Hepatocyte (in vitro differentiated cells): Measurements from ENCODE around the gene NDFIP2. TPM values are rescaled to one million over a fixed set of nuclear protein-coding genes. Genes with fewer than 3 reads are reported as not detected.

Experiments
- DNase-seq: peaks from one replicate; pipeline ENCODE4 v3.0.0-alpha.2; 2016; ENCODE audit warnings: low spot score
- H2AFZ ChIP-seq: fragments of 200-600 bp; sonication (generic); 2 replicates; pipeline ENCODE4 v1.6.0; 2016; ENCODE audit warnings: antibody characterized with exemption, mild to moderate bottlenecking
- H3K27ac ChIP-seq: fragments of 200-600 bp; sonication (generic); 2 replicates; pipeline ENCODE4 v1.5.1; 2016; ENCODE audit warnings: mild to moderate bottlenecking
- H3K27me3 ChIP-seq: fragments of 200-600 bp; sonication (generic); 2 replicates; pipeline ENCODE4 v1.6.1; 2016
- H3K36me3 ChIP-seq: fragments of 200-600 bp; sonication (generic); replicated peaks from 2 replicates; pipeline ENCODE4 v1.5.1; 2016; ENCODE audit warnings: low read depth; ENCODE audit not compliant: insufficient read depth
- H3K4me1 ChIP-seq: fragments of 200-600 bp; sonication (generic); 2 replicates; pipeline ENCODE4 v1.5.1; 2016; ENCODE audit warnings: mild to moderate bottlenecking, moderate library complexity; ENCODE audit not compliant: insufficient read depth
- H3K4me2 ChIP-seq: fragments of 200-600 bp; sonication (generic); 2 replicates; pipeline ENCODE4 v1.6.0; 2016
- H3K4me3 ChIP-seq: fragments of 200-600 bp; sonication (generic); 2 replicates; pipeline ENCODE4 v1.5.1; 2016; ENCODE audit warnings: mild to moderate bottlenecking
- H3K79me2 ChIP-seq: fragments of 200-600 bp; sonication (generic); 2 replicates; pipeline ENCODE4 v1.6.0; 2017; ENCODE audit warnings: mild to moderate bottlenecking
- H3K9me2 ChIP-seq: fragments of 200-600 bp; sonication (generic); replicated peaks from 2 replicates; pipeline ENCODE4 v1.6.0; 2017; ENCODE audit warnings: mild to moderate bottlenecking; ENCODE audit not compliant: insufficient read depth
- H3K9me3 ChIP-seq: fragments of 200-600 bp; sonication (generic); 2 replicates; pipeline ENCODE4 v1.5.1; 2016; ENCODE audit warnings: low read depth, mild to moderate bottlenecking
- H4K20me1 ChIP-seq: fragments of 200-600 bp; sonication (generic); 2 replicates; pipeline ENCODE4 v1.6.0; 2016; ENCODE audit warnings: mild to moderate bottlenecking; ENCODE audit not compliant: insufficient read depth, poor library complexity, severe bottlenecking
- EZH2 ChIP-seq: fragments of 200-600 bp; sonication (generic); IDR thresholded peaks from 2 replicates; pipeline ENCODE4 v1.6.1; 2016; ENCODE audit warnings: antibody characterized with exemption, mild to moderate bottlenecking, borderline replicate concordance
- EZH2phosphoT487 ChIP-seq: fragments of 200-600 bp; sonication (generic); IDR thresholded peaks from one replicate; pipeline ENCODE4 v1.6.1; 2018; ENCODE audit warnings: antibody characterized with exemption, mild to moderate bottlenecking, low read depth, moderate library complexity; ENCODE audit not compliant: unreplicated experiment, severe bottlenecking
- WGBS: methylation state at CpG from one replicate; pipeline ENCODE4 v1.1.6; 2016; ENCODE audit warnings: low lambda C conversion rate; ENCODE audit errors: missing lambda C conversion rate; 5-methylcytosine and 5-hydroxymethylcytosine counted together
- polyA plus RNA-seq: library from polyadenylated mRNA; unstranded; fragments of >200 nt; fragmentation: Nextera tagmentation; extraction: Ambion mirVana; gene quantifications from 2 replicates; pipeline ENCODE4 v1.2.1, GENCODE V29; 2016
- total RNA-seq: library from RNA; depleted of rRNA; stranded (reverse); fragments of >200 nt; gene quantifications from 2 replicates; pipeline ENCODE4 v1.2.3, GENCODE V29; 2014
- TF ChIP-seq, protein P1 (sequence below): fragments of 200-600 bp; sonication (generic); IDR thresholded peaks from 2 replicates; pipeline ENCODE4 v1.5.1; 2016; ENCODE audit warnings: antibody characterized with exemption, mild to moderate bottlenecking; ENCODE audit not compliant: poor library complexity

NDFIP2 gene
- total and polyA plus RNA-seq, 2 experiments from 2014 or later = 54.4 to 80.2 TPM

DNA sequence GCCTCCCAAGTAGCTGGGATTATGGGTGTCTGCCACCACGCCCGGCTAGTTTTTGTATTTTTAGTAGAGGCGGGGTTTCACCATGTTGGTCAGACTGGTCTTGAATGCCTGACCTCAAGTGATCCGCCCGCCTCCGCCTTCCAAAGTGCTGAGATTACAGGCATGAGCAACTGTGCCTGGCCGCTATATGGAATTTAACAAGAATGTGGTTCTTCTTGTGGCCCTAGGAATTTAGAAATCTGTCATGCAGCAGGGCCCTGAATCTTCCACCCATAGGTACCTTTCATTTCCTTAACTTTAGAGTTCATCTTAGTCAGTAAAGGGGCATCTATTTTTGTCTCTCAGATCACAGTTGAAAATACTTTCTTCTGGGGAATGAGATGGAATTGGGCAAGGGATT is 25.6 kb upstream of the NDFIP2 start:
- DNase-seq = no peak
- Histone ChIP-seq H3K79me2 (no peaks in the 10 kb centered on the region), H3K36me3 (no peaks in the 10 kb centered on the region), H3K4me1 (no peaks in the 10 kb centered on the region), H4K20me1 (no peaks in the 10 kb centered on the region), H2AFZ (no peak overlapping the region), H3K4me2 (no peak overlapping the region), H3K9me3 (no peaks in the 10 kb centered on the region), H3K27ac (no peak overlapping the region), H3K9me2 (no peaks in the 10 kb centered on the region), H3K27me3 (no peaks in the 10 kb centered on the region), H3K4me3 (no peak overlapping the region)
- WGBS = 85% methylated on average over 7 of the region's 7 CpGs
- no peak for TF ChIP-seq EZH2
- TF ChIP-seq, protein P1, sequence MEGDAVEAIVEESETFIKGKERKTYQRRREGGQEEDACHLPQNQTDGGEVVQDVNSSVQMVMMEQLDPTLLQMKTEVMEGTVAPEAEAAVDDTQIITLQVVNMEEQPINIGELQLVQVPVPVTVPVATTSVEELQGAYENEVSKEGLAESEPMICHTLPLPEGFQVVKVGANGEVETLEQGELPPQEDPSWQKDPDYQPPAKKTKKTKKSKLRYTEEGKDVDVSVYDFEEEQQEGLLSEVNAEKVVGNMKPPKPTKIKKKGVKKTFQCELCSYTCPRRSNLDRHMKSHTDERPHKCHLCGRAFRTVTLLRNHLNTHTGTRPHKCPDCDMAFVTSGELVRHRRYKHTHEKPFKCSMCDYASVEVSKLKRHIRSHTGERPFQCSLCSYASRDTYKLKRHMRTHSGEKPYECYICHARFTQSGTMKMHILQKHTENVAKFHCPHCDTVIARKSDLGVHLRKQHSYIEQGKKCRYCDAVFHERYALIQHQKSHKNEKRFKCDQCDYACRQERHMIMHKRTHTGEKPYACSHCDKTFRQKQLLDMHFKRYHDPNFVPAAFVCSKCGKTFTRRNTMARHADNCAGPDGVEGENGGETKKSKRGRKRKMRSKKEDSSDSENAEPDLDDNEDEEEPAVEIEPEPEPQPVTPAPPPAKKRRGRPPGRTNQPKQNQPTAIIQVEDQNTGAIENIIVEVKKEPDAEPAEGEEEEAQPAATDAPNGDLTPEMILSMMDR = no peak
- no peak for TF ChIP-seq EZH2phosphoT487

DNA sequence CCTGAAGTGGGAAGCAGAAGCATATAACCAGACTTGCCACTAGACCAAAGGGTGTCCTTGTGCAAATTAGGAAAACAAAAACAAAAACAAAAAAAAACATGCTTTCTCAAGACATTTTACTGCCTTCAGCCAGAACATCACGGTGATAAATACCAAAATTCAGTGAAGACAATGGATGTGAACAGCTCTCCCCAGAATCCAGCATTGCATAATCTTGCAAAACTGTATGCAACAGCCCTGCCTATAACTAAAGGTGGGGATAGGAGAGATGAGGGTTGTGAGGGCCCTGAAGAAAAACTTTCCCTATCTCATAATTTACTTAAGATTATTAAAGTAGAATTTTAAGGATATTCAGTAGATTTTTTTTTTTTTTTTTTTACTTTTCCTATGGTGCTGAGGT is 24.9 kb upstream of the NDFIP2 start:
- Histone ChIP-seq H3K9me2 (no peaks in the 10 kb centered on the region), H3K4me3 (no peak overlapping the region), H4K20me1 (no peaks in the 10 kb centered on the region), H3K36me3 (no peaks in the 10 kb centered on the region), H3K9me3 (no peaks in the 10 kb centered on the region), H3K27ac (no peak overlapping the region), H2AFZ (no peak overlapping the region), H3K27me3 (no peaks in the 10 kb centered on the region), H3K4me2 (no peak overlapping the region), H3K79me2 (no peaks in the 10 kb centered on the region), H3K4me1 (no peaks in the 10 kb centered on the region)
- TF ChIP-seq, protein P1 = no peak
- no peak for TF ChIP-seq EZH2
- no peak for TF ChIP-seq EZH2phosphoT487
- DNase-seq = no peak
- WGBS = 88% methylated on average over 1 of the region's 1 CpG

DNA sequence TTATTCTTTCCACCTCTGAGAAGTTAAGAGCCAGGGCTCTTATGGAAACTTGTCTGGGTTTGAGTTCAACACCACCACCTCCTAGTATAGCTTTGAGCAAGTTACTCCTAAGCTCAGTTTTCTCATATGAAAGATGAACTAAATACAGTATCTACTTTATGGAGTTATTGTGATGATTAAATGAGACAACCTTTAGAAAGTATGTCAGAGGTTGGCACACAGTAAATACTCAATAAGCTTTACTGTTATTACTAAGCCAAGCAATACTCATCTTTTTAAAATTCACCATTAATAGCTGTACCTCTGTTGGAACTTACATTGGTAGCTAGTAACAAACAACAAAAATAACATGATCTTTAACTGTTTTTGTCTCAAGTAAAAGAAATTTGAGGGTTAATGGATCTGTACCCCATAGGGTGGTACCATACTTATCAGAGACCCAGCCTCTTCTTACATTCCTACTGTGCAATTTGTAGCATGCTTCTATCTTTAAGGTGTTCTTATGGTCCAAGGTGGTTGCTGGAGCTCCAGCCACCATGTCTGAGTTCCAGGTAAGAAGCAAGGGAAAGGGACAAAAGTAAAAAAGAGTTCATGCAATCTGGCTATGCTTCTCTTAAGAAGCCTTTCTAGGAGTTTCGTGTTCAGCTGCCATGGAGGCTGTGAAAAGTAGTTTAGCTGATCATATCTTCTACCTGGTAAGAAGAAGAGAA is 24.1 kb upstream of the NDFIP2 start:
- 96% methylated on average over 1 of the region's 1 CpG for WGBS
- Histone ChIP-seq H3K79me2 (no peaks in the 10 kb centered on the region), H3K4me3 (no peak overlapping the region), H3K4me2 (no peak overlapping the region), H3K4me1 (no peaks in the 10 kb centered on the region), H3K9me2 (no peaks in the 10 kb centered on the region), H3K27ac (no peak overlapping the region), H4K20me1 (no peaks in the 10 kb centered on the region), H3K36me3 (no peaks in the 10 kb centered on the region), H3K27me3 (no peaks in the 10 kb centered on the region), H2AFZ (no peak overlapping the region), H3K9me3 (no peaks in the 10 kb centered on the region)
- no peak for DNase-seq
- TF ChIP-seq EZH2phosphoT487 = no peak
- no peak for TF ChIP-seq EZH2
- TF ChIP-seq, protein P1 = no peak
